HCT116 (cell line): Measurements from ENCODE around the gene ASCC1. TPM values are rescaled to one million over a fixed set of nuclear protein-coding genes. Genes with fewer than 3 reads are reported as not detected.

ENCODE experiments used
- ATAC-seq: fragments of 200-7000 bp; cut with Tn5 transposase; 2 replicates; pipeline ENCODE4 v1.9.1; 2020; ENCODE audit warnings: mild to moderate bottlenecking, moderate library complexity
- BruUV-seq: library from RNA; stranded (reverse); fragments of 400-500 nt; replicated peaks from 2 replicates; lab custom pipeline; 2021; lab: Mats Ljungman, UMichigan
- CTCF ChIA-PET: fragments of 300-600 bp; sonication (Branson Sonifier 250); formaldehyde crosslinking; loops from one replicate; lab custom pipeline; 2021; ENCODE audit warnings: antibody characterized with exemption; lab: Charles Lee
- POLR2A ChIA-PET: fragments of 300-600, 350-600 bp; sonication (Branson Sonifier 250); formaldehyde crosslinking; loops from one replicate; lab custom pipeline; 2021; ENCODE audit warnings: antibody characterized with exemption; lab: Charles Lee
- RAD21 ChIA-PET, 2 experiments: fragments of 300-600 bp; sonication (Branson Sonifier 250); formaldehyde crosslinking; loops; one replicate each; lab custom pipeline; 2023; ENCODE audit warnings: low total read pairs in 2 of 2; ENCODE audit not compliant: uncharacterized antibody in 2 of 2, unreplicated experiment in 2 of 2, low non-redundant PET in 1 of 2; lab: Charles Lee
- DNase-seq: peaks from one replicate; pipeline ENCODE4 v3.0.0-alpha.2; 2010; ENCODE audit warnings: low read depth, low spot score
- H2AFZ ChIP-seq: fragments of 200-600 bp; shearing (Covaris generic), sonication (generic); 2 replicates; pipeline ENCODE4 v1.6.1; 2017; ENCODE audit warnings: low read depth, mixed run types, mixed read lengths, antibody characterized with exemption, low read length; ENCODE audit not compliant: poor library complexity, severe bottlenecking
- H3K27ac ChIP-seq: 2 replicates; pipeline ENCODE4 v1.5.1; 2012; ENCODE audit warnings: low read depth, low read length
- H3K27me3 ChIP-seq: fragments of 200-600 bp; sonication (generic); 2 replicates; pipeline ENCODE4 v1.6.1; 2016; ENCODE audit warnings: mixed run types, low read length, mixed read lengths; ENCODE audit not compliant: insufficient read depth
- H3K36me3 ChIP-seq, 2 experiments: fragments of 200-500 bp in 1 of 2; fragments of 200-600 bp in 1 of 2; sonication (Bioruptor generic) in 1 of 2; sonication (generic) in 1 of 2; 2 replicates each; pipeline versions ENCODE4 v1.5.1 to v1.6.1; 2014 to 2016; ENCODE audit warnings: low read length in 2 of 2, inconsistent platforms in 1 of 2, mixed read lengths in 1 of 2, mixed run types in 1 of 2; ENCODE audit not compliant: insufficient read depth in 2 of 2, control insufficient read depth in 1 of 2
- H3K4me1 ChIP-seq, 2 experiments: fragments of 200-600 bp in 1 of 2; sonication (generic) in 1 of 2; 2 replicates each; pipeline versions ENCODE4 v1.5.1 to v1.6.1; 2012 to 2017; ENCODE audit warnings: low read length in 2 of 2, inconsistent platforms in 1 of 2, mild to moderate bottlenecking in 1 of 2, mixed read lengths in 1 of 2, mixed run types in 1 of 2, moderate library complexity in 1 of 2; ENCODE audit not compliant: insufficient read depth in 2 of 2, control insufficient read depth in 1 of 2
- H3K4me2 ChIP-seq: fragments of 200-600 bp; sonication (generic); 2 replicates; pipeline ENCODE4 v1.6.1; 2017; ENCODE audit warnings: mixed run types, low read length, mixed read lengths
- H3K4me3 ChIP-seq, 2 experiments: fragments of 200-600 bp in 1 of 2; sonication (generic) in 1 of 2; replicated peaks in 1 of 2; 2 replicates each; pipeline ENCODE4 v1.5.1; 2011 to 2016; ENCODE audit warnings: low read length in 2 of 2, control low read depth in 1 of 2, low read depth in 1 of 2, mild to moderate bottlenecking in 1 of 2, mixed read lengths in 1 of 2, mixed run types in 1 of 2
- H3K79me2 ChIP-seq: fragments of 200-600 bp; sonication (generic); 2 replicates; pipeline ENCODE4 v1.6.1; 2017; ENCODE audit warnings: mild to moderate bottlenecking, mixed run types, low read length, moderate library complexity, mixed read lengths; ENCODE audit not compliant: insufficient read depth
- H3K9ac ChIP-seq: fragments of 200-600 bp; sonication (generic); 2 replicates; pipeline ENCODE4 v1.6.1; 2016; ENCODE audit warnings: low read length, mixed read lengths
- H3K9me2 ChIP-seq: fragments of 200-600 bp; sonication (generic), shearing (Covaris generic); 2 replicates; pipeline ENCODE4 v1.6.1; 2017; ENCODE audit warnings: mixed run types, mild to moderate bottlenecking, moderate library complexity; ENCODE audit not compliant: insufficient read depth
- H3K9me3 ChIP-seq, 2 experiments: fragments of 200-500 bp in 1 of 2; fragments of 200-600 bp in 1 of 2; sonication (Bioruptor generic) in 1 of 2; sonication (generic) in 1 of 2; 2 replicates each; pipeline ENCODE4 v1.6.1; 2014 to 2017; ENCODE audit warnings: low read length in 2 of 2, mixed read lengths in 2 of 2, inconsistent platforms in 1 of 2, low read depth in 1 of 2, mild to moderate bottlenecking in 1 of 2, mixed run types in 1 of 2, moderate library complexity in 1 of 2; ENCODE audit not compliant: control insufficient read depth in 1 of 2, insufficient read depth in 1 of 2
- H4K20me1 ChIP-seq: fragments of 200-600 bp; sonication (generic), shearing (Covaris generic); 2 replicates; pipeline ENCODE4 v1.6.1; 2017; ENCODE audit warnings: mixed run types, mild to moderate bottlenecking, moderate library complexity; ENCODE audit not compliant: insufficient read depth
- CBX3 ChIP-seq: IDR thresholded peaks from 2 replicates; pipeline ENCODE4 v1.6.1; 2012; ENCODE audit warnings: low read depth
- CTCF ChIP-seq, 3 experiments: fragments of 200-600 bp in 1 of 3; sonication (generic) in 1 of 3; IDR thresholded peaks in 2 of 3; conservative IDR thresholded peaks in 1 of 3; 2 replicates each; pipeline ENCODE4 v1.5.1; 2012 to 2017; ENCODE audit warnings: low read depth in 2 of 3, low read length in 2 of 3, antibody characterized with exemption in 1 of 3, borderline replicate concordance in 1 of 3, control low read depth in 1 of 3, mild to moderate bottlenecking in 1 of 3, mixed read lengths in 1 of 3, mixed run types in 1 of 3, moderate library complexity in 1 of 3; ENCODE audit not compliant: insufficient read depth in 1 of 3
- EGR1 ChIP-seq: IDR thresholded peaks from 2 replicates; pipeline ENCODE4 v1.6.1; 2012; ENCODE audit warnings: low read depth
- ELF1 ChIP-seq: IDR thresholded peaks from 2 replicates; pipeline ENCODE4 v1.6.1; 2012; ENCODE audit warnings: low read depth, borderline replicate concordance
- EZH2phosphoT487 ChIP-seq: fragments of 200-600 bp; IDR thresholded peaks from 2 replicates; pipeline ENCODE4 v1.6.1; 2018; ENCODE audit warnings: antibody characterized with exemption, borderline replicate concordance
- FOSL1 ChIP-seq: IDR thresholded peaks from 2 replicates; pipeline ENCODE4 v1.6.1; 2012; ENCODE audit warnings: low read depth
- JUND ChIP-seq: IDR thresholded peaks from 2 replicates; pipeline ENCODE4 v1.6.1; 2012
- MAX ChIP-seq: IDR thresholded peaks from 2 replicates; pipeline ENCODE4 v1.6.1; 2012
- POLR2A ChIP-seq: IDR thresholded peaks from 2 replicates; pipeline ENCODE4 v1.7.0; 2011; ENCODE audit warnings: borderline replicate concordance; ENCODE audit not compliant: insufficient read depth, insufficient read length; ENCODE audit errors: extremely low read depth
- POLR2AphosphoS5 ChIP-seq: IDR thresholded peaks from 2 replicates; pipeline ENCODE4 v1.6.1; 2011; ENCODE audit warnings: mild to moderate bottlenecking, low read depth, low read length, moderate library complexity
- RAD21 ChIP-seq: IDR thresholded peaks from 2 replicates; pipeline ENCODE4 v1.6.1; 2012; ENCODE audit warnings: low read depth, mild to moderate bottlenecking
- REST ChIP-seq: IDR thresholded peaks from 2 replicates; pipeline ENCODE4 v1.6.1; 2012; ENCODE audit warnings: low read depth
- SIN3A ChIP-seq: IDR thresholded peaks from 2 replicates; pipeline ENCODE4 v1.6.1; 2012; ENCODE audit warnings: low read depth
- SP1 ChIP-seq: IDR thresholded peaks from 2 replicates; pipeline ENCODE4 v1.6.1; 2012; ENCODE audit warnings: low read depth
- SRF ChIP-seq: IDR thresholded peaks from 2 replicates; pipeline ENCODE4 v1.6.1; 2012; ENCODE audit warnings: low read depth
- TCF7L2 ChIP-seq: IDR thresholded peaks from 2 replicates; pipeline ENCODE4 v1.7.0; 2011; ENCODE audit warnings: borderline replicate concordance, inconsistent platforms; ENCODE audit not compliant: insufficient read depth, insufficient read length; ENCODE audit errors: extremely low read depth
- YY1 ChIP-seq: IDR thresholded peaks from 2 replicates; pipeline ENCODE4 v1.6.1; 2011; ENCODE audit warnings: low read length, low read depth, moderate library complexity, mild to moderate bottlenecking; ENCODE audit not compliant: insufficient replicate concordance; ENCODE audit errors: extremely low read depth
- ZBTB33 ChIP-seq: IDR thresholded peaks from 2 replicates; pipeline ENCODE4 v1.6.1; 2011; ENCODE audit warnings: mild to moderate bottlenecking, low read length, moderate library complexity; ENCODE audit not compliant: insufficient replicate concordance; ENCODE audit errors: extremely low read depth
- ZFX ChIP-seq: fragments of 450-650 bp; IDR thresholded peaks from 2 replicates; pipeline ENCODE4 v1.6.1; 2017
- ZNF274 ChIP-seq: fragments of 200-500 bp; sonication (Bioruptor generic); IDR thresholded peaks from 2 replicates; pipeline ENCODE4 v1.6.1; 2014; ENCODE audit warnings: mild to moderate bottlenecking, low read depth, low read length, inconsistent platforms
- intact Hi-C: fragments of 100-400 bp; cut with micrococcal nuclease; formaldehyde crosslinking; loops from 2 replicates; pipeline ENCODE4 v1.10.0; 2022
- total RNA-seq: library from RNA; stranded (reverse); gene quantifications from one replicate; pipeline ENCODE4 v1.2.1, GENCODE V29; 2021; ENCODE audit not compliant: unreplicated experiment

ASCC1 gene
- total RNA-seq, 1 experiment from 2014 or later, result 34.5 TPM

- RAD21 ChIA-PET, result no interaction called here
- Histone ChIP-seq H3K4me2 (no peak overlapping the region), H4K20me1 (no peaks in the 10 kb centered on the region), H2AFZ (no peak overlapping the region), H3K36me3 (no peaks in the 10 kb centered on the region), H3K9ac (no peak overlapping the region), H3K27ac (no peak overlapping the region; the same call in 1 of the 2 replicates), H3K9me2 (no peaks in the 10 kb centered on the region)
- DNase-seq, result no peak
- BruUV-seq, result no TSS peak
- TF ChIP-seq SIN3A, result no peak
- TF ChIP-seq CBX3, result no peak
- no peak for TF ChIP-seq ELF1
- no peak for TF ChIP-seq POLR2A
- TF ChIP-seq FOSL1, result no peak
- no peak for TF ChIP-seq ZBTB33
- no peak for TF ChIP-seq JUND
- TF ChIP-seq POLR2AphosphoS5, result no peak
- no peak for TF ChIP-seq SRF
- TF ChIP-seq ZNF274, result no peak
- TF ChIP-seq MAX, result no peak
- TF ChIP-seq EZH2phosphoT487, result no peak
- no peak for TF ChIP-seq RAD21
- no peak for TF ChIP-seq YY1
- TF ChIP-seq CTCF (IDR thresholded peaks at IDR 0.05 in 2 of 3, conservative IDR thresholded peaks at IDR 0.05 in 1 of 3; ENCODE audit: borderline replicate concordance in 1 of 3, insufficient read depth in 1 of 3, low read depth in 2 of 3, low read length in 2 of 3), result no peak
- no peak for TF ChIP-seq SP1
- no peak for TF ChIP-seq TCF7L2
- TF ChIP-seq EGR1, result no peak
- TF ChIP-seq ZFX, result no peak
- TF ChIP-seq REST, result no peak
- TF ChIP-seq, all 23 proteins: peak for 0
- Histone ChIP-seq H3K4me1 (peaks cover 30 to 32% of the 10 kb centered on the region in 2 experiments), H3K79me2 (no peaks in the 10 kb centered on the region), H3K4me3 (no peak overlapping the region), H3K27me3 (no peaks in the 10 kb centered on the region), H3K9me3 (no peaks in the 10 kb centered on the region)
- ATAC-seq, result no peak
- ChIA-PET POLR2A (no interaction called here), CTCF (no interaction called here)
- intact Hi-C loops, result no loop called here
These were observed 28.5 kb upstream of the ASCC1 start for GRCh38 chr10:72244573-72245038.
